ENCODE data around the gene FAM241B. TPM values are rescaled to one million over a fixed set of nuclear protein-coding genes. Genes with fewer than 3 reads are reported as not detected.

FAM241B gene
- total and polyA plus RNA-seq, 2 donors (not counting 1 experiment from before 2014, with no cell fraction given), result 0.54 to 0.64 TPM

DNA sequence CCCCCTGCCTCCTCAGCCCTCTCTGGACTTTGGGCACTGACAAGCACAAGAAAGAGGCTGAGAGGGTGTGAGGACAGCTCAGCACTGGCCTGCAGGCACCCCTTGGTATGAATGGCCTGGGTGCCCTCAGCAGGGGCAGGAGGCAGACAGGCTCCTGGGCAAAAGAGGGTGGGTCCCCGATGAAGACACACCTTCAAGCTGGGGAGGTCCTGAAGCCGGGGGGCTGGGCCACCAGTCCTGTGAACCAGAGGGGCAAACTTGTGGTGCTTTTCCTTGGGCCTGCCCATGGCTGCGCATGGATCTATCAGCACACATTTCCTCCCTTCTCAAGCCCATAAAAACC lies 22.8 kb downstream of the FAM241B start:
- H3K4me1 Mint-ChIP-seq, result no peaks in the 10 kb centered on the region
- Histone ChIP-seq H3K9me3 (ENCODE audit: control extremely low read depth in 1 of 3, control insufficient read depth in 2 of 3, insufficient read depth in 1 of 3, low read length in 2 of 3) (peaks cover 0 to 15% (median 0%) of the 10 kb centered on the region in 3 donors), H3K4me2 (replicated peaks; ENCODE audit: low read depth, low read length, poor library complexity, severe bottlenecking) (no peak overlapping the region), H2AFZ (ENCODE audit: insufficient read depth, low read depth, low read length, poor library complexity, severe bottlenecking) (no peak overlapping the region), H3K9ac (ENCODE audit: low read length) (no peak overlapping the region), H3K4me3 (ENCODE audit: control extremely low read depth in 1 of 5, extremely low read depth in 1 of 5, insufficient read depth in 1 of 5, low read depth in 2 of 5, low read length in 4 of 5) (no peak overlapping the region), H3K4me1 (ENCODE audit: control insufficient read depth in 2 of 2, insufficient read depth in 2 of 2, low read length in 2 of 2) (no peaks in the 10 kb centered on the region), H4K20me1 (ENCODE audit: control insufficient read depth, insufficient read depth, low read length, poor library complexity, severe bottlenecking) (no peaks in the 10 kb centered on the region), H3K27ac (ENCODE audit: low read length in 2 of 2) (no peak overlapping the region), H3K79me2 (ENCODE audit: control insufficient read depth, insufficient read depth, low read length) (no peaks in the 10 kb centered on the region), H3K27me3 (replicated peaks in 1 of 4; ENCODE audit: control extremely low read depth in 1 of 4, control insufficient read depth in 3 of 4, insufficient read depth in 4 of 4, low read length in 3 of 4) (peaks cover 0 to 5% (median 1%) of the 10 kb centered on the region in 4 experiments), H3K36me3 (replicated peaks in 1 of 2; ENCODE audit: control extremely low read depth in 1 of 2, control insufficient read depth in 1 of 2, extremely low read depth in 1 of 2, insufficient read depth in 2 of 2, low read length in 1 of 2) (no peaks in the 10 kb centered on the region)
- peaks cover 15% of the 10 kb centered on the region for H3K27me3 Mint-ChIP-seq
- DNase-seq, result no peak
- intact Hi-C loops (cut with micrococcal nuclease), result no loop called here
- 100% methylated on average over 2 of the region's 3 CpGs for WGBS (ENCODE audit: insufficient coverage)
- ATAC-seq (ENCODE audit: low read depth), result no peak
- H3K27ac Mint-ChIP-seq, result no peak overlapping the region
- H3K4me3 Mint-ChIP-seq, result no peak overlapping the region
- no peaks in the 10 kb centered on the region for H3K9me3 Mint-ChIP-seq (ENCODE audit: insufficient read depth)
- TF ChIP-seq, protein P1, sequence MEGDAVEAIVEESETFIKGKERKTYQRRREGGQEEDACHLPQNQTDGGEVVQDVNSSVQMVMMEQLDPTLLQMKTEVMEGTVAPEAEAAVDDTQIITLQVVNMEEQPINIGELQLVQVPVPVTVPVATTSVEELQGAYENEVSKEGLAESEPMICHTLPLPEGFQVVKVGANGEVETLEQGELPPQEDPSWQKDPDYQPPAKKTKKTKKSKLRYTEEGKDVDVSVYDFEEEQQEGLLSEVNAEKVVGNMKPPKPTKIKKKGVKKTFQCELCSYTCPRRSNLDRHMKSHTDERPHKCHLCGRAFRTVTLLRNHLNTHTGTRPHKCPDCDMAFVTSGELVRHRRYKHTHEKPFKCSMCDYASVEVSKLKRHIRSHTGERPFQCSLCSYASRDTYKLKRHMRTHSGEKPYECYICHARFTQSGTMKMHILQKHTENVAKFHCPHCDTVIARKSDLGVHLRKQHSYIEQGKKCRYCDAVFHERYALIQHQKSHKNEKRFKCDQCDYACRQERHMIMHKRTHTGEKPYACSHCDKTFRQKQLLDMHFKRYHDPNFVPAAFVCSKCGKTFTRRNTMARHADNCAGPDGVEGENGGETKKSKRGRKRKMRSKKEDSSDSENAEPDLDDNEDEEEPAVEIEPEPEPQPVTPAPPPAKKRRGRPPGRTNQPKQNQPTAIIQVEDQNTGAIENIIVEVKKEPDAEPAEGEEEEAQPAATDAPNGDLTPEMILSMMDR (IDR thresholded peaks at IDR 0.05), result no peak
- TF ChIP-seq EZH2 (IDR thresholded peaks at IDR 0.05; ENCODE audit: borderline replicate concordance, insufficient read depth, low read depth, low read length, poor library complexity, severe bottlenecking), result no peak
- ChIA-PET POLR2A (no interaction called here), CTCF (no interaction called here)

DNA sequence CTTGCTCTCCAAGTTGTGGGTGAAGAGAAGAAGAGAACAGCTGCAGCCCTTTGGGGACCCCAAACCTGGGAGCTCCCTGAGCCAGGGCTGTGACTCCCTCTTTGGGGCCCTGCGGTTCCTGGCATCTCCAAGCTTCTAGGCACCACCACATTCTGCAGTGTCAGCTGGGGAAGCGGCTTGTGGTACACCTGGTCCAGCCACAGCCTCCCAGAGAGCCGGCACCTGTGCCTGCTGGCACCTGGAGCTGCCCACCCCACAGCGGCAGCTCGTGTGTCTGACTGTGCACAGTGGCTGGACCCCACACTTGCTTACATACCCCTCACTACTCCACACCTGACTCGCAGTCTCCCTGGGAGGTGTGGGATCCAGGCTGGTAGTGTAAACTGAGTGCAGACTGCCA lies 23.5 kb downstream of the FAM241B start:
- intact Hi-C loops (cut with micrococcal nuclease), result no loop called here
- ATAC-seq (ENCODE audit: low read depth) (no peak), DNase-seq (no peak)
- CTCF ChIA-PET, result no interaction called here
- no peaks in the 10 kb centered on the region for H3K79me2 ChIP-seq (ENCODE audit: control insufficient read depth, insufficient read depth, low read length)
- no peaks in the 10 kb centered on the region for H3K4me1 ChIP-seq (ENCODE audit: control insufficient read depth in 2 of 2, insufficient read depth in 2 of 2, low read length in 2 of 2)
- POLR2A ChIA-PET, result no interaction called here
- H3K27ac Mint-ChIP-seq, result no peak overlapping the region
- no peak overlapping the region for H3K4me3 ChIP-seq (ENCODE audit: control extremely low read depth in 1 of 5, extremely low read depth in 1 of 5, insufficient read depth in 1 of 5, low read depth in 2 of 5, low read length in 4 of 5)
- no peak overlapping the region for H3K9ac ChIP-seq (ENCODE audit: low read length)
- H3K4me2 ChIP-seq (replicated peaks; ENCODE audit: low read depth, low read length, poor library complexity, severe bottlenecking), result no peak overlapping the region
- no peaks in the 10 kb centered on the region for H3K9me3 Mint-ChIP-seq (ENCODE audit: insufficient read depth)
- no peaks in the 10 kb centered on the region for H3K4me1 Mint-ChIP-seq
- no peaks in the 10 kb centered on the region for H4K20me1 ChIP-seq (ENCODE audit: control insufficient read depth, insufficient read depth, low read length, poor library complexity, severe bottlenecking)
- peaks cover 0 to 5% (median 1%) of the 10 kb centered on the region in 4 experiments for H3K27me3 ChIP-seq (replicated peaks in 1 of 4; ENCODE audit: control extremely low read depth in 1 of 4, control insufficient read depth in 3 of 4, insufficient read depth in 4 of 4, low read length in 3 of 4)
- peaks cover 0 to 15% (median 0%) of the 10 kb centered on the region in 3 donors for H3K9me3 ChIP-seq (ENCODE audit: control extremely low read depth in 1 of 3, control insufficient read depth in 2 of 3, insufficient read depth in 1 of 3, low read length in 2 of 3)
- peaks cover 20% of the 10 kb centered on the region for H3K27me3 Mint-ChIP-seq
- H3K36me3 ChIP-seq (replicated peaks in 1 of 2; ENCODE audit: control extremely low read depth in 1 of 2, control insufficient read depth in 1 of 2, extremely low read depth in 1 of 2, insufficient read depth in 2 of 2, low read length in 1 of 2), result no peaks in the 10 kb centered on the region
- H3K27ac ChIP-seq (ENCODE audit: low read length in 2 of 2), result no peak overlapping the region
- no peak overlapping the region for H3K4me3 Mint-ChIP-seq
- TF ChIP-seq, protein P1 (IDR thresholded peaks at IDR 0.05), result no peak
- TF ChIP-seq EZH2 (IDR thresholded peaks at IDR 0.05; ENCODE audit: borderline replicate concordance, insufficient read depth, low read depth, low read length, poor library complexity, severe bottlenecking), result no peak
- 68% methylated on average over 3 of the region's 6 CpGs for WGBS (ENCODE audit: insufficient coverage)
- H2AFZ ChIP-seq (ENCODE audit: insufficient read depth, low read depth, low read length, poor library complexity, severe bottlenecking), result no peak overlapping the region
